Mesothelial cell of epicardium (in vitro differentiated cells): ENCODE data around the gene FAM83G. TPM values are rescaled to one million over a fixed set of nuclear protein-coding genes. Genes with fewer than 3 reads are reported as not detected.

Experiments used
- DNase-seq, 2 experiments: peaks; one replicate each; pipeline ENCODE4 v3.0.0; 2021; ENCODE audit warnings: low spot score in 2 of 2; ENCODE audit not compliant: unreplicated experiment in 2 of 2
- H3K27ac Mint-ChIP-seq: 2 replicates; pipeline ENCODE4 v1.8.0; 2021; ENCODE audit warnings: mixed read lengths
- H3K27me3 Mint-ChIP-seq: 2 replicates; pipeline ENCODE4 v1.8.0; 2021; ENCODE audit warnings: low read depth, mixed read lengths
- H3K36me3 Mint-ChIP-seq: 2 replicates; pipeline ENCODE4 v1.8.0; 2021; ENCODE audit warnings: mixed read lengths
- H3K4me1 Mint-ChIP-seq: 2 replicates; pipeline ENCODE4 v1.8.0; 2021; ENCODE audit warnings: mixed read lengths
- H3K4me3 Mint-ChIP-seq: 2 replicates; pipeline ENCODE4 v1.8.0; 2021; ENCODE audit warnings: mild to moderate bottlenecking, moderate library complexity, mixed read lengths
- H3K9me3 Mint-ChIP-seq: 2 replicates; pipeline ENCODE4 v1.8.0; 2021; ENCODE audit warnings: mixed read lengths
- CTCF ChIP-seq: fragments of 200-600 bp; sonication (generic); IDR thresholded peaks from one replicate; pipeline ENCODE4 v1.5.0; 2021; ENCODE audit warnings: antibody characterized with exemption; ENCODE audit not compliant: unreplicated experiment
- total RNA-seq: library from RNA; stranded (reverse); gene quantifications from 3 replicates; pipeline ENCODE4 v1.2.1, GENCODE V29; 2021

FAM83G gene
- total RNA-seq, 1 donor from 2014 or later = 14.5 TPM

GRCh38 chr17:18949566-18949965 is 55.0 kb downstream of the FAM83G start:
- Mint-ChIP-seq H3K36me3 (no peaks in the 10 kb centered on the region), H3K27me3 (no peaks in the 10 kb centered on the region), H3K4me3 (no peak overlapping the region), H3K9me3 (no peaks in the 10 kb centered on the region), H3K27ac (no peak overlapping the region), H3K4me1 (peaks cover 5% of the 10 kb centered on the region)
- DNase-seq = no peak
- no peak for TF ChIP-seq CTCF

- Mint-ChIP-seq H3K4me3 (no peak overlapping the region), H3K27ac (no peak overlapping the region), H3K36me3 (no peaks in the 10 kb centered on the region), H3K9me3 (no peaks in the 10 kb centered on the region), H3K27me3 (no peaks in the 10 kb centered on the region), H3K4me1 (peaks cover 5% of the 10 kb centered on the region)
- no peak for TF ChIP-seq CTCF
- no peak for DNase-seq
Observed at GRCh38 chr17:18948476-18949006, 56.0 kb downstream of the FAM83G start.

- H3K4me3 Mint-ChIP-seq = no peak overlapping the region
- H3K27ac Mint-ChIP-seq = no peak overlapping the region
- H3K27me3 Mint-ChIP-seq = no peaks in the 10 kb centered on the region
- H3K4me1 Mint-ChIP-seq = peaks cover 5% of the 10 kb centered on the region
- no peaks in the 10 kb centered on the region for H3K9me3 Mint-ChIP-seq
- no peak for TF ChIP-seq CTCF
- DNase-seq = no peak
- H3K36me3 Mint-ChIP-seq = no peaks in the 10 kb centered on the region
Observed at GRCh38 chr17:18947866-18948265, 56.7 kb downstream of the FAM83G start.

GRCh38 chr17:18946536-18946935 is 58.0 kb downstream of the FAM83G start:
- no peak for TF ChIP-seq CTCF
- no peak for DNase-seq
- H3K27me3 Mint-ChIP-seq = no peaks in the 10 kb centered on the region
- no peak overlapping the region for H3K27ac Mint-ChIP-seq
- H3K36me3 Mint-ChIP-seq = no peaks in the 10 kb centered on the region
- H3K9me3 Mint-ChIP-seq = no peaks in the 10 kb centered on the region
- peaks cover 5% of the 10 kb centered on the region for H3K4me1 Mint-ChIP-seq
- H3K4me3 Mint-ChIP-seq = no peak overlapping the region

GRCh38 chr17:18944646-18945045 is 59.9 kb downstream of the FAM83G start:
- no peak overlapping the region for H3K27ac Mint-ChIP-seq

More at GRCh38 chr17:18944646-18945045, 59.9 kb downstream of the FAM83G start:
- no peak overlapping the region for H3K4me3 Mint-ChIP-seq
- H3K9me3 Mint-ChIP-seq = no peaks in the 10 kb centered on the region
- H3K27me3 Mint-ChIP-seq = no peaks in the 10 kb centered on the region
- TF ChIP-seq CTCF = no peak
- no peaks in the 10 kb centered on the region for H3K36me3 Mint-ChIP-seq
- peaks cover 5% of the 10 kb centered on the region for H3K4me1 Mint-ChIP-seq
- DNase-seq = no peak
